GM21786 (cell line): ENCODE measurements around the gene CEBPE.

Source experiments
- ATAC-seq: cut with Tn5 transposase; IDR thresholded peaks from one replicate; pipeline ENCODE4 v1.9.1; 2021; ENCODE audit not compliant: unreplicated experiment

Gene CEBPE

DNA sequence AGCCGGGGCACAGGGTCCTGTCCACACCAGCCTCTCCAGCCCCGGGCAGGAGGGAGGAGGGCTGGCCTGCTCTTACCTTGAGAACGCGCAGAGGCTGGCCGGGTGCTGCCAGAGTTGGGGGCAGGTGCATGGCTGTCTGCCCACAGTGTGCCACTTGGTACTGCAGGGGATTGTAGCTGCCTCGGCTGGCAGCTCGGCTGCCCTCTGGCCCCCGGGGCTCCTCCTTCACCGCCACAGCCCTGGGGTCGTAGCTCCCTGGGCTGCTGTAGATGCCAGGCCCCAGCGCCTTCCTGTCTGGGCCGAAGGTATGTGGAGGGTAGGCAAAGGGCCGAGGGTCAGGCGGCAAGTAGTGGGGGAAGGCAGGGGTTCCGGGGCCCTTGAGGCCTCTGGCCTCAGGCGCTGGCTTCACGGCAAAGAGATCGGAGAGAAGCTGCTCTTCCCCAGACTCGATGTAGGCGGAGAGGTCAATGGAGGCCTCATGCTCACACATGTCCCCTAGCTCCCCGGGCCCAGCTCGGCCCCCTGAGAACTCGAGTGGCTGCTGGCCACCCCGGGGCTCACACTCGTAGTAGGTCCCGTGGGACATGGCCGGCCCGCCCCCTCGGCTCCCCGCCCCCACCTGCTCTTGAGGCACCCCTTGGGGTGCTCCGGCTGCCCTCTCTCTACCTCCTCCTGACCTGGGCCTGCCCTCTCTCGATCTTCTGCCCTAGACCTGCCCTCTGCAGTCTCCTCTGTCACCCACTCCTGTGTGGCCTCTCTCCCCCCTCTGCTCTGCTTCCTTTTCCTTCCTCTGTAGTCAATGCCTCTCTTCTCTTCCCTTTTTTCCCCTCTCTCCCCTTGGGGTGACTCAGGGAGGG is at the start of gene CEBPE:
TSS of gene CEBPE (minus strand) at position 750 of the 857 bp plus-strand sequence. CDS start at position 586, 164 bp downstream.
- ATAC-seq = no peak

DNA sequence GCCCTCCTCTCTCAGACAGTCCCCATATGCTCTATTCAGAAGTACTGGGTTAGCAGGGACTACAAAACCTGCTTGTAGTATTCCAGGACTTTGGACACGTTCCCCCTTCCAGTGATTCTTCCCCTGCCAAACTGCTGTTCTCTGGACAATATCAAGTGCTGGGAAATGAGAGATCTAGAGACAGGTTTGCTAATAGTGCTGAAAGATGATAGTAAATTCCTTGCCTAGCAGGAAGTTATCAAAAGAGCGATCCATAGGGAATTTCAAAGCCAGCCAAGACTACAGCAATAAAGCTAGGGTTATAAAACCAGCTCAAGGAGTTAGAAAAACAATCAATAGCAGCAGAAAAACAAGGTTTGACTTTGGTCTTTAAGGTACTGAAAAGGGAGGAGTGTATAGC is 49.2 kb upstream of the CEBPE start:
- ATAC-seq = no peak

DNA sequence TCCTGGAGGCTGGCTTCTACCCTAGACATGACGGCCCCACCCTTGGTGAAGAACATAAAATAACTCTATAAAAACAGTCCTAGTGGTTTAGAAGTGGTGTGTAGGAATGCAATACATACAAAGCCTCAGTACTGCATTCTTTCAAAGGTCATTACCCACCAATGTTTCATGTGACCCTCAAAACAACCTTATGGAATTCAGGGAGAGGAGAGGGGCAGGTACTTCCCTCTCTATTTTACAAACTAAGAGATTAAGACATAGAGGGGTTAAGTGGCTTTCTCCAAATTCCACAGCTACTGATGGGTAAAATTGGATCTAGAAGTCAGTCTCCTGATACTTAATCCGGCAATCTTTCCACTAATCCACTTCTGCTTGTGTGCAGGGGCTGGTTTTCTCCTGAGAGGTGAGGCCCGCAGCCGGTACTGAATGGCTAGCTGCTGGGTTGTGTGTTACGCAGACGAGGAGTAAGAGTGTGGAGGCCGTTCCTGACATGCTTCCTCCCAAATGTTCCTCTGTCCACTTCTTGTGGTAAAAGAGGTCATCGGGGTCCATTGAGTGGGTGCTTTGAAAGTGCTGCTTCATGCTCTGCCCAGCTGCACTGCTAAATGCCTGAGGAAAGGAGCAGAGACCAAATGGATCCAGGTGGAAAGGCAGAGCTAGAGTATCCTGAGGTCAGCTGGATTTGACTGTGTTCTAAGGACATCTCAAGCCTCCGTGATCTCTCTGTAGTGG is 48.2 kb upstream of the CEBPE start:
- ATAC-seq = no peak

DNA sequence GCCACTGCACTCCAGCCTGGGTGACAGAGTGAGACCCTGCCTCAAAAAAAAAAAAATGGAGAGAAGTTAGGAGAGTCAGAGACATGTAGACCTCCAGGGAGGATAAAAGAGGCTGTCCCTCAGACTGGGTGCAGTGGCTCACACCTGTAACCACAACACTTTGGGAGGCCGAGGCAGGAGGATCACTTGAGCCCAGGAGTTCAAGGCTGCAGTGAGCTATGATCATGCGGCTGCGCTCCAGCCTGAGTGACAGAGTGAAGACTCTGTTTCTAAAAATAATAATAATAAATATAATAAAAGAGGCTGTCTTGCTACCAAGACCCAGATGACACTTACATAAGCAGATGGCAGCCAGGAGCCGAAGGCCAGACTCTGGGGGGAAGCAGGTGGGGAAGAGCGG is 45.9 kb upstream of the CEBPE start:
- ATAC-seq = no peak

DNA sequence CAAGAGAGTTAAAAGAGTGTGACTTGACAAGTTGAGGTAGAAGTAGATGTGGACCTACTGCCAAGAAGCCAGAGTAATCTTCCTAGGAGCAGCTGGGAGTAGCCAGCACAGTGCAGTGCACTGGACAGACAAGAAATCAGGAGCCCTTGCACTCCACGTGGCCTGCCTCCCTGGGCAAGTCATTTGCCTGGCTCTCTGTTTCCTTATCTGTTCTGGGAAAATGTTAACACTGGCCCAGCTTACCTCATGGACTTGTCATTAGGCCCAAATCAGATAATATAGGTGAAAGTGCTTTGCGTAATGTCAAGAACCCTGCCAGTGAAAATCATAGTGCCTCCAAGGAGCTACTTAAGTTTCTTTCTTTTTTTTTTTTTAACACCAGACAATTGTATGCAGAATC is 45.2 kb upstream of the CEBPE start:
- ATAC-seq = no peak

DNA sequence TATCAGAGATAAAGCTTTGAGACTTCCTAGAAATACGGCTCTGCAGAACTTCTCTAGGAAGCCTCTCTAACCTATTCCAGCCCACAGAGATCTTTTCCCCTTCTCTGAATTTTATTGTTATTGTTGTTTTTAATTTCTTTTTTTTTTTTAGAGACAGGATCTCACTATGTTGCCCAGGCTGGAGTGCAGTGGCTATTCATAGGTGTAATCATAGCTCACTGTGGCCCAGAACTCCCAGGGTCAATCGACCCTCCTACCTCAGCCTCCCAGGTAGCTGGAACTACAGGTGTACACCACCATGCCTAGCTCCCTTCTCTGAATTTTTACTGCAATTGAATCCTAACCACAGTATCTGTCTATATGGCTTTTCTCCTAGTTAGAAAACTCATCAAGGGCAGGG is 44.8 kb upstream of the CEBPE start:
- no peak for ATAC-seq

DNA sequence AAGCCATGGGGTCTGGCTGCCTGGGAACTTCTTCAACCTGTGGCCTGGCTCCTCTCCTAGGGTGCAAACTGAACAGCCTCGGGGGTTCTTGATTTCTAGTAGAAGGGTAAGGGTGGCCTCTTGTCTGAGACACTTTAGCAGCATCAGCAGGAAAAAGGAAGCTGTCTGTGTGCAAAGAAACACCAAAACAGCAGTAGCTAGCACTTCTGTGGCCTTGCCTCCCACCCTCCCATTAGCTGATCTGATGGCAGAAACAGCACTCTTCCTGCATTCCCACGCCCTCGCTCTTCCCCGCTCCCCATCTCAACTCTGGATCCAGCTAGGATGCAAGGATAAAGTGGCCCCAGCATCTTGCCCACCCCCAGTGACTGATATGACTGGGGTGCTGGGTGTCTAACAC is 43.7 kb upstream of the CEBPE start:
- ATAC-seq = no peak

DNA sequence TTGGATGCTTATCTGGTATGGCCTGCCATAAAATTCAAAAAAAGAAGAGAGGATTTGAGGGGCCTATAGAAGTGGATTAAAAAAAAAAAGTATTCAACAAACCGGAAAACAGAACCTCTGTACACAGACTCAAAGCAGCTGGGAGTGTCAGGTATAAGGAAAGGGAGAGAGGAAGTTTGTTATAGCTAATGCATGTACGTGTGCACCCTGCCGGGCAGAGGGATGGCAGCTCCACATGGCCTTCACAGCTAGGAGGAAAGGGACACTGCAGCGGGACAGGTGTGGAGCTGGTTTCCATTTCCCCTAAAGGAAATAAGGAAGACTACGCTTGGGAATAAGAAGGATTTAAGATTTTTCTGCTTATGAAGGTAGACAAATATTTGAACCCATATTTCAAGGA is 43.0 kb upstream of the CEBPE start:
- no peak for ATAC-seq

DNA sequence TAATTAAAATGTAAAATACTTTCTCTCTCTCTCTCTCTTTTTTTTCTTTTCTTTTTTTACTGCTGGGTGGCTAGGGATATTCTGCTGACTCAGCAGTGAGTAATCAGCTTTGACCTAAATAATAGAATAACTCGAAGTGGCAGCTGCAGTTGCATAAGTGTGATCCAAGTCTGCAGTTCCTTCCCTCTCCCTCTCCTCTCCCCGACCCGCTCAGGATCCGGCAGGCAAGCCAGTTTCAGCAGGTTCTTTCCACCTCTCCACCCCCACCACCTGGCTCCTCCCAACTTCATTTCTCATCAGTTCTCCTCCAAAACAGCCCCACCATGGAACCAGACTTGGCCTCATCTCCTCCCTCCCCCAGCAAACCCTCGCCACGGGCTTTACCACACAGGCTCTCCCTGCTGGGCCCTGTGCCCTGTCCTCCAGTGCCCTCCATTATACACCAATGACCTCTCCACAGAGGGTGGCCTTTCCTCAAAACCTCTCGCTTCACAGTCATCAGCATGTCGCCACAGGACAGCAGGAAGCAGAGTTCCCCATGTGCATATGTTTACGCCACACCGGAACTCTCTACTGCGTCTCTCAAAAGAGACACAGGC is 42.0 kb upstream of the CEBPE start:
- ATAC-seq = no peak

DNA sequence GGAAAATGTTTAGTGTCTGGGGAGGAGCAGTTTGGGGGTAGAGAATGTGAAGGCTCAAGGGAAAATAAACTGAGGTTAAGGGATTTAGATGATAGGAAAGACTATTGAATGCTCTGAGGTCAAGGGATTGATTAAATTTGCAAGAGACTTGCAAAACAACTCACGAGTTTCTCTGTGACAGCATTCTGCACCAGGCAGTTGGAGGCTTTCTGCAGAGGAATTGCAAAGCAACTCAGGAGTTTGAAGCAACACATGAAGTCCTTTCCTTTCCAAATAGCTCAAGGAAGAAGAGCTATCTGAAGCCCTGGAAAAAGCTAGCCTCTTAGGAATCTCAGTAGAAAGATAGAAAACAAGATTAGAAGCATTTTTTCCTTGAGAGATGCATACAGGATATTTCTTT is 40.5 kb upstream of the CEBPE start:
- ATAC-seq = no peak

DNA sequence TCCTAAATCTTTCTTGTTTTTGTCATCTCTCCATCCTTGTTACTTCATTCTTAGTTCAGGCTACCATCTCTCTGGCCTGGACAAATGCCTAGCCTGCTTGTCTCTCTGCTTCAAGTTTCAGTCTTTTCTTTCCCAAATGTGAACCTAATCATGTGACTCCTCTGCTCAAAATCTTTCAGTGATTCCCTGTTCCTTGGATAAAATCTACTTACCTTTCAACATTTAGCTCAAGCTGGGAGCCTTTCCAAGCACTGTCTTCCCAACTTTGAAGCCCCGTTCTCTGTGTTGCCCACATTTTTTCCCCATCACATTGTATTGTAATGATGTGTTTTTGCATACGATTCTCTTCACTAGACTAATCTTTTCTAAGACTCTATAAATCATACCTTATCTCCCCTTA is 39.7 kb upstream of the CEBPE start:
- no peak for ATAC-seq

DNA sequence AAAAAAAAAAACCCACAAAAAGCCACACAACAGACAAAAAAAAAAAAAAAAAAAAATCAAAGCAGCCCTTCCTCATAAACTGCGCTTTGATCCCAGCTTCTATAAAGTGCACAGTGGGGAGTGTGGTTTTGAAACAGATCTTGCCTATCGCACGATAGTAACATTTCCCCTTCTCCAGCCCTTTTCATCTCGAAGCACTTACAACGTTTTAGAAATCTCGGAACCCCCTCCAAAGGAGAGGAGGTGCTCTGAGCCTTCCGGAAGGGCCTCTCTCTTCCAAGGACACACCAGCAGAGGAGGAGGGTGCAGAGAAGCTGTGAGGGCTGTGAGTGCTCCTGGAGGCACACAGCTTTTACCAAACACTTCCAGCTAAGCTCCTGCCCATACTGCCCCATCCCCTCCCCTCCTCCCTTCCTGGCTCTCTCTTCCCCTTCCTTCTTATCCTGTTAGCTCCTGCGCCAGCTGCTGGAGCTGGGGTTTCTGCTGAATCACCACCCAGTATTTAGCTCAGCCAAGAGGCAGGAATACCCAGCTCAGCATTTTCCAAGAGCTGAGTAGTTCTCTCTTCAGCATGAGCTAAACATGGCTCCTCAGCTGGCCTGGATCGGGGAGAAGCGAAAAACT is 36.0 kb upstream of the CEBPE start:
- ATAC-seq = no peak

DNA sequence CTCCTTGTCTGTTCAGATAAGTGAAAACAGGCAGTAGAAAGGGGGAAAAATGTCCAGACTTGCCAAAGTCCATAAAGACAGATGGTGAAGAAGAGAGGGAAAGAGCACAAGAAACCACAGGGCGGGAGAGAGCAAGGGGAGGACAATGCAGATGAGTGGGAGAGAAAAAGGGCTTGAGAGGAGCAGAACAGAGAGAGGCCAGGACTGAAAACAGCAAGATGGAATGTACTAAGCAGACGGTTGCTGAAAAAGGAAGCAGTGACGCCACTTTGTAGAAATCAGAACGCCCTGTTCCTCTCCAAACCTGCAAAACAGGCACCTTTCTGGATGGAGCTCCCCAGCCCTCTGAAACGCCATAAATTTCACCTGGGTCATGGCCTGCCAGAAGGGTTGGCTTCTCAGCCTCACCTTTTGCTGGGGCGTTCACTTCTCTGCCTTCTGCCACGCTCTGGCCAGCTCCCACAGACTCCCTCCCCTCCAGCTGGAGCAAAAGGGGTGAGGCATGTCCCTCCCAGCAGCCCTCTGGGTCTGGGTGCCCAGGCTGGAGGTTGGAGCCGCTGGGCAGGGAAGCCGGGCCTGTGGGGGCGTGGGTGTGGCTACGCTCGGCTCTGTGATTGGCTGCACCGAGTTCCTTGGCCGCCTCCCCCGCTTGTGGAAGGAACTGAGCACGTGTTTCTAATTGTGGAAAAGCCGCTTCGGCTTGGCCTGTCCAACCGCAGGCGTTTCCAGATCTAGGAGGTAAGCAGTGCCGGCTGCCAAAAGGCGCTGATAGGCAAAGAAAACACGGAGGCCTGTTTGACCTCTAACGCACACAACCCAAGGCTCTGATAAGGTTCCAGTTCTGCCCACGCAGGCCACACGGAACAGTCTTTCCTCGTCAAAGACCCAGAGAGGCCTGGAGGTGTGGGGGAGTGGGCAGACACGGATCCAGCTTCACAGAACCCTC is 35.1 kb upstream of the CEBPE start:
- ATAC-seq = no peak

DNA sequence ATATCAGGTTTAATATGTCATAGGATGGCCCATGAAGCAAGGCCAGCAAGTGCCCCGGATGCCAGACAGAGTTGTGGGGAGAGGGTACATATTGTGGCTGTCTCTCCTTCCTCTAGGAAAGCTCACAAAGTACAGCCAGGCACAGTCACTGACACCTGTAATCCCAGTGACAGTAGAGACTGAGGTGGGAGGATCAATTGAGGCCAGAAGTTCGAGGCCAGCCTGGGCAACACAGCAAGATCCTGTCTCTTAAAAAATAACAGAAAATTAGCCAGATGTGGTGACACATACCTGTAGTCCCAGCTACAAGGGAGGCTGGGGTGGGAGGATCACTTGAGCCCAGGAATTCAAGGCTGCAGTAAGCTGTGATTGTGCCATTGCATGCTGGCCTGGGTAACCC is 32.3 kb upstream of the CEBPE start:
- no peak for ATAC-seq

DNA sequence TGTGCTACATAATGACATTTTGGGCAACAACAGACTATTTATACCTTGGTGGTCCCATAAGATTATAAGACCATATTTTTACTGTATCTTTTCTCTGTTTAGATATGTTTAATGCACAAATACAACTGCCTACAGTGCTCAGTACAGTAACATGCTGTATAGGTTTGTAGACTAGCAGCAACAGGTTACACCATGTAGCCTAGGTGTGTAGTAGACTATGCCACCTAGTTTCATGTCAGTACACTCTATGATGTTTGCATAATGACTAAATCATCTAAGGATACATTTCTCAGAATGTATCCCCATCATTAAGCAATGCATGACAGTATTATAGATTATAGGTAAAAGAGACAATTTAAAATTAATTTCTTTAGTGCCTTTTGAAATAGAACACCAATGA is 30.7 kb upstream of the CEBPE start:
- ATAC-seq = no peak

DNA sequence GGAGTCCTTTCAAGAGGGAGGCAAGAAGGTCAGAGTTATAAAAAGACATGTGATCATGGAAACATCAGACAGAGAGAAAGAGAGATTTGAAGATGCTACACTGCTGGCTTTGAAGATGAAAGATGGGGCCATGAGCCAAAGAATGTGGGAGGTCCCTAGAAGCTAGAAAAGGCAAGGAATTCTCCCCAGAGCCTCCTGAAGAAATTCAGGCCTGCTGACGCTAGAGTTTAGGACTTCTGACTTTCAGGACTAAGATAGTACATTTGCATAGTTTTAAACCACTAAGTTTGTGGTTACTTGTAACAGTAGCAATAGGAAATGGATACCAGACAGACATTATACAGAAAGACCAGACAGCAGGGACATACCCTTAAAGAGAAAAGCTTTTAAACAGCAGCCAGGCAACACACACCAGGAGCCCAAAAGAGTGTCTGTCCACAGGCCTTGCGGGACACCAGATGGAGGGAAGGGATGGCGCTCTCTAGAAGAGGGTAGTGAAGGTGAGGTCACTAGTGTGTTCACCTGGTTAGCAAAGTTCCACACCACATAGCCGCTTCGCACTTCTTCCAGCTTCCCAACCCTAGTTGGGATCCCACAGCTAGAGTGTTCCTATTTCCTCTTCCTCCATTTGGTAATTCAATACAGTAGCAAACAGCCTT is 29.7 kb upstream of the CEBPE start:
- ATAC-seq = no peak

DNA sequence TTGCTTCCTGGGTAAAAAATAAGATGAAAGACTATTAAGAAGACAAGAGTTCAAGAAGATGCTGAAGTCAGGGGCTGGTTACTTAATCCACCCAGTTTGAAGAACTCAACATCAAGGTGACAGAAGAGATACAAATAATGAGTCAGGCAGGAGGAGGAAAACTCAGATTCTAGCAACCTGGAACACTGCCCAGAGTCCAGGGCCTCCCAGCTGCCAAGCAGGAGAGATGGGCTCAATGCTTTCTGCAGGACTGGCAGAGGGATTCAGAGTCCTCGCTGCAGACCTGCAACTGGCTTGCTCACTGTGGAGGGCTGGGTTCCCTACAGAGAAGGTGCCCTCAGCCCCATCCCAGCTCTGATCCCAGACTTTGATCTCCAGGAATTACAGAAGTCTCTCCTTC is 28.6 kb upstream of the CEBPE start:
- no peak for ATAC-seq

DNA sequence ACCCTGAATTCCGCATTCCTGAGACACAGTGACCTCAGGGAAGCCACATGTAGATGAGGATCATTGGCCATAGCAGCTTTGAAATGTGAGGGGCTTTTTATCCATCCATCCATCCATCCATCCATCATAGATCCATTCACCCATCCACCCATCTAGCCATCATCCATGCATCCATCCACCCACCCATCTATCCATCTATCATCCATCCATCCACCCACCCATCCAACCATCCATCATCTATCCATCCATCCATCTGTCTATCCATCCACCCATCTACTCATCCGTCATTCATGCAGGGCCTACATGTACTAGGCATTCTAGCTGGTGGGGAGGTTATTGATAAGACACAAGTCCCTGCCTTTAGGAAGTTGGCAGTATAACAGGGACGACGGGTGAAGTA is 27.9 kb upstream of the CEBPE start:
- ATAC-seq = no peak

DNA sequence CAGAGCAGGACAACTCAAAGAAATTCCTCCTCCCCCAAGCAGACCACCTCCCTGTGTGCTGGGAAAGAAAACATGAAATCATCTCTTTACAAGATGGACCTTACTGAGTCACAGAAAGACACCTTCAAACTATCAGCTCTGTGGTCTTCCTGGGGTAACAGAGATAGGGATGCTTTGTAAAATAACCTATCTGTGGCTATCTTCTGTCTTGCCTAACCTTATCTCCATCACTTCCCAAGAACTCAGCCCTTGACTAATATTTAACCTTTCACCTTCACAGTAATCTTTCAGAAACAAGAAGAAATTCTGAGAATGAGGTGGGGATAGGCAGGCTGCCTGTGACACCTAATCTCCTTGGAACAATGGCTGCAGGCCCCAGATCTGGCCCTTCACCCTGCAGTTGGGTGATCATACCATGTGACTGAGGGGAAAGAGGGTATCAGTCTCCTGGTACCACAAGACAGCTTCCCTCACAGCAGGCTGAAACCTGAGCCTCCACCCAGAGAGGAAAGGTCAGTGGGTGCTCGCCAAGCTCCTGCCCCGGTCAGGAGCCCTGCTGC is 27.4 kb upstream of the CEBPE start:
- ATAC-seq = no peak
